Colonic mucosa (tissue), 4 donors: ENCODE data around the gene AHSG. TPM values are rescaled to one million over a fixed set of nuclear protein-coding genes. Genes with fewer than 3 reads are reported as not detected.

Experiments used
- DNase-seq: peaks from one replicate; pipeline ENCODE4 v3.0.0-alpha.2; 2020
- H3K27ac ChIP-seq: fragments of 200-600 bp; one replicate; pipeline ENCODE4 v1.8.0; 2021
- H3K27me3 ChIP-seq: fragments of 200-600 bp; one replicate; pipeline ENCODE4 v1.8.0; 2021
- H3K36me3 ChIP-seq: fragments of 200-600 bp; one replicate; pipeline ENCODE4 v1.8.0; 2021
- H3K4me1 ChIP-seq: fragments of 200-600 bp; one replicate; pipeline ENCODE4 v1.8.0; 2021; ENCODE audit warnings: mild to moderate bottlenecking
- H3K4me3 ChIP-seq: fragments of 200-600 bp; one replicate; pipeline ENCODE4 v1.8.0; 2021
- H3K9ac ChIP-seq, 2 donors: one replicate each; pipeline ENCODE4 v1.7.0; 2013; ENCODE audit warnings: control low read depth in 2 of 2, low read depth in 2 of 2, low read length in 2 of 2
- H3K9me3 ChIP-seq: fragments of 200-600 bp; one replicate; pipeline ENCODE4 v1.8.0; 2021
- CTCF ChIP-seq: fragments of 200-600 bp; IDR thresholded peaks from one replicate; pipeline ENCODE4 v1.8.0; 2022; ENCODE audit warnings: antibody characterized with exemption, mild to moderate bottlenecking
- intact Hi-C: fragments of 100-400 bp; cut with DNase I; formaldehyde crosslinking; loops from one replicate; pipeline ENCODE4 v1.14.1; 2022
- total RNA-seq, 2 donors: library from RNA; stranded (reverse); fragmentation: NEBNext Ultra II Directional in 1 of 2; extraction: Animal tissue kit (Norgen Biotek cat#: 25700) in 1 of 2; gene quantifications; one replicate each; pipeline ENCODE4 v1.2.1, GENCODE V29; 2021
- donor health status: healthy.
- donor health status: DM: no; HTN: no; CAD: no.
- donor health status: DM: no; HTN: no; CAD: no.

AHSG gene
- total RNA-seq, 2 donors from 2014 or later, result 1.9 TPM; not detected in 1

- no peak for TF ChIP-seq CTCF
- intact Hi-C loops, result no loop called here
Measured at GRCh38 chr3:186608624-186609215, 4.1 kb upstream of the AHSG start.

GRCh38 chr3:186609247-186609868 is 3.5 kb upstream of the AHSG start:
- DNase-seq, result peak; percentile 27
- no peaks in the 10 kb centered on the region for H3K9me3 ChIP-seq

More at GRCh38 chr3:186608624-186609215, 4.1 kb upstream of the AHSG start:
- H3K36me3 ChIP-seq, result no peaks in the 10 kb centered on the region
- no peak for DNase-seq
- no peak overlapping the region for H3K4me3 ChIP-seq
- no peaks in the 10 kb centered on the region for H3K27me3 ChIP-seq
- no peak overlapping the region for H3K9ac ChIP-seq
- no peak overlapping the region for H3K27ac ChIP-seq
- no peaks in the 10 kb centered on the region for H3K9me3 ChIP-seq
- H3K4me1 ChIP-seq, result no peaks in the 10 kb centered on the region

GRCh38 chr3:186612065-186612464 is 795 bp upstream of the AHSG start:
- TF ChIP-seq CTCF, result no peak
- no peak overlapping the region for H3K9ac ChIP-seq
- H3K4me3 ChIP-seq, result no peak overlapping the region
- H3K9me3 ChIP-seq, result no peaks in the 10 kb centered on the region
- intact Hi-C loops, result no loop called here
- no peak for DNase-seq
- H3K27me3 ChIP-seq, result peaks cover 4% of the 10 kb centered on the region
- no peaks in the 10 kb centered on the region for H3K4me1 ChIP-seq
- no peaks in the 10 kb centered on the region for H3K36me3 ChIP-seq
- no peak overlapping the region for H3K27ac ChIP-seq

More at GRCh38 chr3:186609247-186609868, 3.5 kb upstream of the AHSG start:
- TF ChIP-seq CTCF, result no peak
- H3K9ac ChIP-seq, result no peak overlapping the region
- no peak overlapping the region for H3K27ac ChIP-seq
- no peak overlapping the region for H3K4me3 ChIP-seq
- no peaks in the 10 kb centered on the region for H3K4me1 ChIP-seq
- no peaks in the 10 kb centered on the region for H3K36me3 ChIP-seq
- peaks cover 3% of the 10 kb centered on the region for H3K27me3 ChIP-seq
- intact Hi-C loops, result no loop called here

- TF ChIP-seq CTCF, result no peak
- H3K9me3 ChIP-seq, result no peaks in the 10 kb centered on the region
- DNase-seq, result no peak
- intact Hi-C loops, result no loop called here
- no peak overlapping the region for H3K27ac ChIP-seq
- H3K4me3 ChIP-seq, result no peak overlapping the region
- H3K9ac ChIP-seq, result no peak overlapping the region
- peaks cover 9% of the 10 kb centered on the region for H3K27me3 ChIP-seq
- H3K36me3 ChIP-seq, result no peaks in the 10 kb centered on the region
- no peaks in the 10 kb centered on the region for H3K4me1 ChIP-seq
Measured at GRCh38 chr3:186613637-186614265, 891 bp downstream of the AHSG start.

- H3K4me1 ChIP-seq, result no peaks in the 10 kb centered on the region
- intact Hi-C loops, result no loop called here
- DNase-seq, result no peak
- no peak overlapping the region for H3K9ac ChIP-seq
- no peaks in the 10 kb centered on the region for H3K9me3 ChIP-seq
- H3K27me3 ChIP-seq, result peaks cover 9% of the 10 kb centered on the region
- no peak overlapping the region for H3K27ac ChIP-seq
- TF ChIP-seq CTCF, result no peak
- no peak overlapping the region for H3K4me3 ChIP-seq
- no peaks in the 10 kb centered on the region for H3K36me3 ChIP-seq
Measured at GRCh38 chr3:186614266-186614596, 1.4 kb downstream of the AHSG start.
